ENCODE results near the gene COPS4.
"Not testable (repeated sequence)": the region's sequence is repeated elsewhere in the genome, so short reads cannot be mapped to it uniquely, and the experiment has no call there.

GRCh38 chr4:83003044-83003791 is 31.8 kb upstream of the COPS4 start:
- TF ChIP-seq POLR2A (IDR thresholded peaks at IDR 0.05); CTCF (IDR thresholded peaks at IDR 0.05 in 8 of 11, conservative IDR thresholded peaks at IDR 0.05 in 3 of 11): not testable (repeated sequence)

Measured in spleen (tissue), 7 donors.